GM06990 (cell line): Measurements from ENCODE around the gene OPHN1.
A peak's percentile ranks its signal among the peaks of the same experiment; 100 is the strongest.

ENCODE experiments used
- DNase-seq: peaks from one replicate; pipeline ENCODE4 v3.0.0-alpha.2; 2011; ENCODE audit not compliant: insufficient read length; ENCODE audit errors: extremely low read depth
- H3K27me3 ChIP-seq: replicated peaks from 2 replicates; pipeline ENCODE4 v1.6.0; 2011; ENCODE audit warnings: low read length; ENCODE audit not compliant: control insufficient read depth, insufficient read depth
- H3K36me3 ChIP-seq: 2 replicates; pipeline ENCODE4 v1.5.1; 2011; ENCODE audit warnings: low read length; ENCODE audit not compliant: control insufficient read depth, insufficient read depth
- H3K4me3 ChIP-seq: replicated peaks from 2 replicates; pipeline ENCODE4 v1.5.1; 2011; ENCODE audit warnings: low read depth, mild to moderate bottlenecking, control low read depth, low read length
- CTCF ChIP-seq: IDR thresholded peaks from 2 replicates; pipeline ENCODE4 v1.5.1; 2011; ENCODE audit warnings: low read length, control low read depth, mild to moderate bottlenecking, inconsistent platforms; ENCODE audit not compliant: insufficient read depth, poor library complexity, severe bottlenecking

OPHN1 gene

GRCh38 chrX:68433155-68433980 is at the start of gene OPHN1:
Gene OPHN1 (minus strand): TSS chrX:68433495. CDS start chrX:68433020, 475 bp downstream.
- Histone ChIP-seq H3K36me3 (no peaks in the 10 kb centered on the region), H3K4me3 (no peak within 1 kb of the TSS), H3K27me3 (no peaks in the 10 kb centered on the region; the same call in 1 of the 2 replicates)
- DNase-seq = no peak
- TF ChIP-seq CTCF = no peak

GRCh38 chrX:68480969-68481368 is 47.7 kb upstream of the OPHN1 start:
- Histone ChIP-seq H3K36me3 (no peaks in the 10 kb centered on the region), H3K27me3 (no peaks in the 10 kb centered on the region), H3K4me3 (no peak overlapping the region)
- DNase-seq = no peak
- no peak for TF ChIP-seq CTCF

GRCh38 chrX:68464796-68465195 is 31.5 kb upstream of the OPHN1 start:
- DNase-seq = no peak
- H3K27me3 ChIP-seq = no peaks in the 10 kb centered on the region
- no peak for TF ChIP-seq CTCF
- H3K36me3 ChIP-seq = no peaks in the 10 kb centered on the region
- H3K4me3 ChIP-seq = no peak overlapping the region

- no peak for DNase-seq
- TF ChIP-seq CTCF = no peak
- no peaks in the 10 kb centered on the region for H3K27me3 ChIP-seq
- H3K4me3 ChIP-seq = no peak overlapping the region
- no peaks in the 10 kb centered on the region for H3K36me3 ChIP-seq
These were observed 30.6 kb upstream of the OPHN1 start for GRCh38 chrX:68463880-68464279.

GRCh38 chrX:68462653-68463052 is 29.4 kb upstream of the OPHN1 start:
- Histone ChIP-seq H3K27me3 (no peaks in the 10 kb centered on the region), H3K4me3 (no peak overlapping the region), H3K36me3 (no peaks in the 10 kb centered on the region)
- DNase-seq = no peak
- peak; percentile 54 for TF ChIP-seq CTCF
